Measurements from ENCODE around the gene TMEM132E.

DNA sequence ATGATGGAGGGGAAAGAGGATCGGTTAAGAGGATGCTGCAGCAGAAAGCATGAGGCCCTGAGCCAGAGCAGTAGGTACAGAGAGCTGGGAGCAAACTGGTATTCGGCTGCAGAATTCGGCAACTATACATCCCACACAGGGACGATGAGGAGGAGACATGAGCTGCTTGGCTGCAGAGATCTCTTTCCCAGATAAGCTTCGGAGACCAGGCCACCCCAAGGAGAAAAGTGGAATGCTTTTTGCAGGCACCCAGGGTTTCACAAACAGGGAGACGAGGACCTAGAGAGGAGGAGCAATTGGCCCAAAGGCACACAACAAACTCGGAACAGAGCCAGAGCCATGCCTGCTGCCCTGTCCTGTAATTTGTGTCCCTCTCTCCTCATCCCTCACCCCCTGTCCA, 62.0 kb downstream of the TMEM132E start:
- TF ChIP-seq ZFP3 (CRISPR knock-in tag; IDR thresholded peaks at IDR 0.05) (no peak), ZC3H10 (CRISPR knock-in tag; IDR thresholded peaks at IDR 0.05) (no peak), ARNTL (CRISPR knock-in tag; IDR thresholded peaks at IDR 0.05; ENCODE audit: borderline replicate concordance, low read depth) (no peak), OSR1 (CRISPR knock-in tag; IDR thresholded peaks at IDR 0.05) (no peak), GLIS3 (CRISPR knock-in tag; IDR thresholded peaks at IDR 0.05) (no peak), TCF4 (CRISPR knock-in tag; IDR thresholded peaks at IDR 0.05; ENCODE audit: borderline replicate concordance) (no peak), RARB (CRISPR knock-in tag; IDR thresholded peaks at IDR 0.05) (no peak), PPARA (CRISPR knock-in tag; IDR thresholded peaks at IDR 0.05; ENCODE audit: borderline replicate concordance) (no peak)
- TF ChIP-seq, protein P1, sequence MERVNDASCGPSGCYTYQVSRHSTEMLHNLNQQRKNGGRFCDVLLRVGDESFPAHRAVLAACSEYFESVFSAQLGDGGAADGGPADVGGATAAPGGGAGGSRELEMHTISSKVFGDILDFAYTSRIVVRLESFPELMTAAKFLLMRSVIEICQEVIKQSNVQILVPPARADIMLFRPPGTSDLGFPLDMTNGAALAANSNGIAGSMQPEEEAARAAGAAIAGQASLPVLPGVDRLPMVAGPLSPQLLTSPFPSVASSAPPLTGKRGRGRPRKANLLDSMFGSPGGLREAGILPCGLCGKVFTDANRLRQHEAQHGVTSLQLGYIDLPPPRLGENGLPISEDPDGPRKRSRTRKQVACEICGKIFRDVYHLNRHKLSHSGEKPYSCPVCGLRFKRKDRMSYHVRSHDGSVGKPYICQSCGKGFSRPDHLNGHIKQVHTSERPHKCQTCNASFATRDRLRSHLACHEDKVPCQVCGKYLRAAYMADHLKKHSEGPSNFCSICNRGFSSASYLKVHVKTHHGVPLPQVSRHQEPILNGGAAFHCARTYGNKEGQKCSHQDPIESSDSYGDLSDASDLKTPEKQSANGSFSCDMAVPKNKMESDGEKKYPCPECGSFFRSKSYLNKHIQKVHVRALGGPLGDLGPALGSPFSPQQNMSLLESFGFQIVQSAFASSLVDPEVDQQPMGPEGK (CRISPR knock-in tag; IDR thresholded peaks at IDR 0.05; ENCODE audit: borderline replicate concordance) = no peak
- TF ChIP-seq, protein P2, sequence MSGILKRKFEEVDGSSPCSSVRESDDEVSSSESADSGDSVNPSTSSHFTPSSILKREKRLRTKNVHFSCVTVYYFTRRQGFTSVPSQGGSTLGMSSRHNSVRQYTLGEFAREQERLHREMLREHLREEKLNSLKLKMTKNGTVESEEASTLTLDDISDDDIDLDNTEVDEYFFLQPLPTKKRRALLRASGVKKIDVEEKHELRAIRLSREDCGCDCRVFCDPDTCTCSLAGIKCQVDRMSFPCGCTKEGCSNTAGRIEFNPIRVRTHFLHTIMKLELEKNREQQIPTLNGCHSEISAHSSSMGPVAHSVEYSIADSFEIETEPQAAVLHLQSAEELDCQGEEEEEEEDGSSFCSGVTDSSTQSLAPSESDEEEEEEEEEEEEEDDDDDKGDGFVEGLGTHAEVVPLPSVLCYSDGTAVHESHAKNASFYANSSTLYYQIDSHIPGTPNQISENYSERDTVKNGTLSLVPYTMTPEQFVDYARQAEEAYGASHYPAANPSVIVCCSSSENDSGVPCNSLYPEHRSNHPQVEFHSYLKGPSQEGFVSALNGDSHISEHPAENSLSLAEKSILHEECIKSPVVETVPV (CRISPR knock-in tag; IDR thresholded peaks at IDR 0.05) = no peak

Data from SK-N-SH treated with all-trans-retinoic acid at 6 μM for 48 hours (cell line).